Measurements from ENCODE around the gene ODF4.
A peak's percentile ranks its signal among the peaks of the same experiment; 100 is the strongest.
"Not testable (repeated sequence)": the region's sequence is repeated elsewhere in the genome, so short reads cannot be mapped to it uniquely, and the experiment has no call there.

Gene ODF4

DNA sequence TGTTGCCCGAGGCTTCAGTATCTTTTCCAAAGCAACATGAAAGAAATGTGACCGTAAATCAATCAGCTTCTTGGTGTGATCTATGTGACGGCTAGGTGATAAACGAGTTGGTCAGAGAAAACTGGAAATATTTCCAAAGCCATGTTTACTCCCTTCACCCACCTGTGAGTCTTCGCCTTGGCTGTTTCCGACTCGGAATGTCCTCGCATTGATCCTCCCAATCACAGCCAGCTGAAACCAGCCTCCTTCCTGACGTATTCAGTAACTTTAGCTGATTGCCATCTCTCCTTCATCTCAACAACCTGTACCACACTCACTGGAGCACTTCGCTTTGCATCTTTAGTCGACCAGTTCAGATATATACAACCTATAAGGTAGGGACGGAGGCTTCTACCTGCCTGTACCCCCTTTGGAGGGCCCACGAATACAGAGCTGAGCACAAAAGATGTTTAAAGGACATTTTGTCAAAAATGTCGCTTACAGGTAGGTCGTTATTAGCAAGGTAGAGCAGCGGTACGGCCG is 36.2 kb downstream of the ODF4 start:
- Histone ChIP-seq H3K27ac (peak overlapping the region; percentile 81 to 89), H3K36me3 (peaks cover 31 to 39% (median 38%) of the 10 kb centered on the region in 3 donors), H3K4me1 (peaks cover 0 to 26% (median 17%) of the 10 kb centered on the region in 4 donors), H3K4me3 (peak overlapping the region; percentile 67 to 79), H3K9me3 (no peaks in the 10 kb centered on the region), H3K27me3 (no peaks in the 10 kb centered on the region)
- no peak for DNase-seq
- intact Hi-C loops (cut with DNase I; ENCODE audit: low total_unique reads) = no loop called here
- TF ChIP-seq, protein P1, sequence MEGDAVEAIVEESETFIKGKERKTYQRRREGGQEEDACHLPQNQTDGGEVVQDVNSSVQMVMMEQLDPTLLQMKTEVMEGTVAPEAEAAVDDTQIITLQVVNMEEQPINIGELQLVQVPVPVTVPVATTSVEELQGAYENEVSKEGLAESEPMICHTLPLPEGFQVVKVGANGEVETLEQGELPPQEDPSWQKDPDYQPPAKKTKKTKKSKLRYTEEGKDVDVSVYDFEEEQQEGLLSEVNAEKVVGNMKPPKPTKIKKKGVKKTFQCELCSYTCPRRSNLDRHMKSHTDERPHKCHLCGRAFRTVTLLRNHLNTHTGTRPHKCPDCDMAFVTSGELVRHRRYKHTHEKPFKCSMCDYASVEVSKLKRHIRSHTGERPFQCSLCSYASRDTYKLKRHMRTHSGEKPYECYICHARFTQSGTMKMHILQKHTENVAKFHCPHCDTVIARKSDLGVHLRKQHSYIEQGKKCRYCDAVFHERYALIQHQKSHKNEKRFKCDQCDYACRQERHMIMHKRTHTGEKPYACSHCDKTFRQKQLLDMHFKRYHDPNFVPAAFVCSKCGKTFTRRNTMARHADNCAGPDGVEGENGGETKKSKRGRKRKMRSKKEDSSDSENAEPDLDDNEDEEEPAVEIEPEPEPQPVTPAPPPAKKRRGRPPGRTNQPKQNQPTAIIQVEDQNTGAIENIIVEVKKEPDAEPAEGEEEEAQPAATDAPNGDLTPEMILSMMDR (IDR thresholded peaks at IDR 0.05) = no peak

DNA sequence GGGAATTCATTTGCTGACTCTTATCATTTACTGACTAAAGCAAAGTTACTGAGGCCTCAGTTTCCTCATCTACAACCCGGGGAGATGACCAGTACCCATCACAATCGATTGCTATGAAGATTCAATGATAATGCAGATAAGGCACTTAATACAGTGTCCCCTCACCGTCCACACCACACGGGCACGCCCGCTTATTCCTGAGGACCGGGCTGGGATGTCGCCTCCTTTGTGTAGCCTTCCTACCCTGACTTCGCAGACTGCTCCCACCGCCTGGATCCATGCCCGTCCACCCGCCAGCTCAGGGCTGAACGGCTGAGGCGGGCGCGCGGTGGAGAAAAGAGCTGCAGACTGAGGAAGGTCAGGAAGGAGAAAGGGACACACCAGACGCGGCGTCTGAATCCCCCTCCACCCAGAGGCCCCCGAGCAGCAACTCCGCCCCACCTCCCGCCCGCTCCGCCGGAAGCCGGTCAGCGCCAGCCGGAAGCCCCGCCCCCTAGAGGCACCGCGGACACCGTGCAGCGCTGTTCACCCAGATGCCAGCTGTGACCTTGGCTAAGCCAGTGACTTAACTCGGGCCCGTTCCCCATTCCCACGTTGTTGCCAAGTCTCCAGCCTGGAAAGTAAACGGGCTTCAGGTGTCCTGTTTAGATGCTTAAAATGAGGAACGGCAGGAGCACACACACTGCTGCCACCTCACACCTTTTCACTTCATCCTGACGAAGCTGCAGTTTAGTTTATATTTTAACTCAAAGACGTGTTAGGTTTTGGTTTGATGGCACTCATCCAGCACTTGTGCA is 36.8 kb downstream of the ODF4 start, which contains the start of gene KRABD2:
TSS of gene KRABD2 (minus strand) at position 434 of the 797 bp plus-strand sequence.
- Histone ChIP-seq H3K4me3 (peak within 1 kb of the TSS; percentile 67 to 79), H3K4me1 (peaks cover 0 to 32% (median 24%) of the 10 kb centered on the region in 4 donors), H3K9me3 (no peaks in the 10 kb centered on the region), H3K27ac (peak within 1 kb of the TSS; percentile 81 to 89), H3K27me3 (no peaks in the 10 kb centered on the region), H3K36me3 (peaks cover 38 to 45% (median 44%) of the 10 kb centered on the region in 3 donors)
- intact Hi-C loops (cut with DNase I; ENCODE audit: low total_unique reads) = no loop called here
- peak; percentile 82 to 92 for DNase-seq
- TF ChIP-seq, protein P1 (IDR thresholded peaks at IDR 0.05) = peak; percentile 42 to 58

DNA sequence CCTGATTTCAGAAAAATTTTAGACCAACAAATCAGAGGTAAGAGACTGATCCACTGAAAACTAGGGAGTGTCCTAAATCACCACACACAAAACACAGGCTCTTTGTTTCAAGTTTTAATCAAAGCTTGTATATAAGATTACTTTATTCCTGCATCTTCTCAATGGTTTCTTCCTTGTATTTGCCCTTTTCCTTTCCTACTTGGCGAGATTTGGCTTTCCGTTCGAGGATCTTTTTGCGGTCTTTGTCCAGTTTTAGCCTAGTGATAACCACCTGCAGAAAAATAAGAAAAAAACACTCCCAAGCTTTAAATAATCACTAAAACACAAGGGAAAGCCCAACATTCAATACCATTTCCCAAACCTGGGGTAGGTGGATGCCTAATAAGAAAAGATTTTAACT is 37.8 kb downstream of the ODF4 start:
- no peak overlapping the region for H3K27ac ChIP-seq
- H3K4me3 ChIP-seq = no peak overlapping the region
- H3K27me3 ChIP-seq = no peaks in the 10 kb centered on the region
- TF ChIP-seq, protein P1 (IDR thresholded peaks at IDR 0.05) = no peak
- no peaks in the 10 kb centered on the region for H3K9me3 ChIP-seq
- peaks cover 38 to 50% (median 44%) of the 10 kb centered on the region in 3 donors for H3K36me3 ChIP-seq
- intact Hi-C loops (cut with DNase I; ENCODE audit: low total_unique reads) = no loop called here
- H3K4me1 ChIP-seq = peaks cover 0 to 42% (median 32%) of the 10 kb centered on the region in 4 donors
- no peak for DNase-seq

DNA sequence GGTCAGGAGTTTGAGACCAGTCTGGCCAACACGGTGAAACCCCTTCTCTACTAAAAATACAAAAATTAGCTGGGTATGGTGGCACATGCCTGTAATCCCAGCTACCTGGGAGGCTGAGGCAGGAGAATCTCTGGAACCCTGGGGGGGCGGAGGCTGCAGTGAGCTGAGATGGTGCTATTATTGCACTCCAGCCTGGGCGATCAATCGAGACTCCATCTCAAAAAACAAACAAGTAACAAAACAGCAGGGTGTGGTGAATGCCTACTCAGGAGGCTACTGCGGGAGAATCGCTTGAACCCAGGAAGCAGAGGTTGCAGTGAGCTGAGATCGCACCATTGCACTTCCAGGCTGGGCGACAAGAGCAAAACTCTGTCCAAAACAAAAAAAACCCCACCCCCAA is 38.5 kb downstream of the ODF4 start:
- H3K27ac ChIP-seq; H3K4me3 ChIP-seq; H3K27me3 ChIP-seq; H3K9me3 ChIP-seq; intact Hi-C loops (cut with DNase I; ENCODE audit: low total_unique reads); DNase-seq: not testable (repeated sequence)
- H3K4me1 ChIP-seq = peaks cover 0 to 42% (median 32%) of the 10 kb centered on the region in 4 donors
- peaks cover 38 to 50% (median 44%) of the 10 kb centered on the region in 3 donors for H3K36me3 ChIP-seq

DNA sequence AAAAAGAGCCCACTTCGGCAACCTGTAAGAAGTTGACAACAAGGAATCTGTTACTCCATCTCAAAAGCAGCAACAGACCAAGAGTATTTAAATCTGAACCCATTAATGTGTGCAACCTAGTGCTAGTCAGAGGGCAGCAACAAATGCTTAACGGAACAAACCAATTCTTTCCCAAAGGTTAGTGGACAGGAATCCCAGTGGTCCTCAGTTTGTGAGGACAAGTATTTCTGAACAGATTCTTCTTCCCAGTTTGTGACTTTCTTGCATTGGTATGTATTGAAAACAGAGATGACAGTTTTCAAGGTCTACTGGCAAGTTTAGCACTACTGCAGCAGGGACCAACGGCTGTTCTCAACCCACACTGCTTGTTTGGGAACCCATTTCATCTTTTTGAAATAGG is 40.4 kb downstream of the ODF4 start:
- TF ChIP-seq, protein P1 (IDR thresholded peaks at IDR 0.05) = no peak
- Histone ChIP-seq H3K4me1 (peaks cover 0 to 51% (median 42%) of the 10 kb centered on the region in 4 donors), H3K4me3 (no peak overlapping the region), H3K27me3 (no peaks in the 10 kb centered on the region), H3K27ac (no peak overlapping the region), H3K9me3 (no peaks in the 10 kb centered on the region), H3K36me3 (peaks cover 38 to 50% (median 44%) of the 10 kb centered on the region in 3 donors)
- DNase-seq = no peak
- intact Hi-C loops (cut with DNase I; ENCODE audit: low total_unique reads) = loop anchor here (5.0 kb wide), 1 partner anchor 1358 kb away; the partner anchor contains the start of gene BCL6B

Measured in tibial artery (tissue), 4 donors.